Psoas muscle (tissue), 8 donors: ENCODE results near the gene MRPS25. TPM values are rescaled to one million over a fixed set of nuclear protein-coding genes. Genes with fewer than 3 reads are reported as not detected.

Source experiments
- ATAC-seq, 4 donors: fragments of 200-7000 bp; cut with Tn5 transposase; one replicate each; pipeline ENCODE4 v1.9.1; 2020; ENCODE audit warnings: moderate library complexity in 3 of 4, mild to moderate bottlenecking in 2 of 4
- DNase-seq, 2 donors: peaks; one replicate each; pipeline ENCODE4 v3.0.0-alpha.2; 2020
- H3K27ac ChIP-seq: fragments of 200-600 bp; one replicate; pipeline ENCODE4 v1.8.0; 2022
- H3K27me3 ChIP-seq, 3 donors: fragments of 200-600 bp in 1 of 3; one replicate each; pipeline versions ENCODE4 v1.6.1 to v1.8.0; 2013 to 2022; ENCODE audit warnings: low read length in 2 of 3, mild to moderate bottlenecking in 2 of 3, moderate library complexity in 1 of 3; ENCODE audit not compliant: insufficient read depth in 3 of 3
- H3K36me3 ChIP-seq, 2 donors: fragments of 200-600 bp in 1 of 2; one replicate each; pipeline versions ENCODE4 v1.6.1 to v1.8.0; 2013 to 2022; ENCODE audit warnings: low read depth in 1 of 2, mild to moderate bottlenecking in 1 of 2, moderate library complexity in 1 of 2; ENCODE audit not compliant: insufficient read depth in 1 of 2
- H3K4me1 ChIP-seq: fragments of 200-600 bp; one replicate; pipeline ENCODE4 v1.8.0; 2022
- H3K4me3 ChIP-seq: fragments of 200-600 bp; one replicate; pipeline ENCODE4 v1.8.0; 2022; ENCODE audit warnings: mild to moderate bottlenecking
- H3K9me3 ChIP-seq: fragments of 200-600 bp; one replicate; pipeline ENCODE4 v1.8.0; 2022
- WGBS, 3 donors: extraction: QIAGEN DNeasy Blood & Tissue Kit; methylation state at CpG; one replicate each; pipeline versions ENCODE4 v1.1.6 to v1.1.7; 2013; 5-methylcytosine and 5-hydroxymethylcytosine counted together
- intact Hi-C, 2 donors: fragments of 100-400 bp; cut with DNase I; formaldehyde crosslinking; loops; one replicate each; pipeline versions ENCODE4 v1.11.0 to v1.14.2; 2022
- polyA plus RNA-seq, 3 donors: library from polyadenylated mRNA; stranded (reverse); fragments of 200-250 nt; gene quantifications; one replicate each; pipeline ENCODE4 v1.2.3, GENCODE V29; 2013
- total RNA-seq, 4 donors: library from RNA; stranded (reverse); fragmentation: NEBNext Ultra II Directional in 2 of 4; extraction: Animal tissue kit (Norgen Biotek cat#: 25700) in 2 of 4; gene quantifications; one replicate each; pipeline versions ENCODE4 v1.2.1 to v1.2.4, GENCODE V29; 2021 to 2023
- TF ChIP-seq, protein P1 (sequence below): fragments of 200-600 bp; IDR thresholded peaks from one replicate; pipeline ENCODE4 v1.8.0; 2022; ENCODE audit warnings: antibody characterized with exemption
- donor health status: healthy with polysubstance abuse.
- donor health status: DM: no; HTN: no; CAD: no; lungs with moderate emphysema.
- donor health status: Bipolar disorder and iron deficiency.
- donor health status: healthy.
- donor health status: DM: yes; HTN: yes; CAD: no.
- donor health status: DM: no; HTN: no; CAD: no.
- donor health status: DM: no; HTN: no; CAD: no.
- donor health status: DM: yes; HTN: yes; CAD: no.

Gene MRPS25
- total and polyA plus RNA-seq, 7 donors, result 60.6 to 145 (median 74.2) TPM

DNA sequence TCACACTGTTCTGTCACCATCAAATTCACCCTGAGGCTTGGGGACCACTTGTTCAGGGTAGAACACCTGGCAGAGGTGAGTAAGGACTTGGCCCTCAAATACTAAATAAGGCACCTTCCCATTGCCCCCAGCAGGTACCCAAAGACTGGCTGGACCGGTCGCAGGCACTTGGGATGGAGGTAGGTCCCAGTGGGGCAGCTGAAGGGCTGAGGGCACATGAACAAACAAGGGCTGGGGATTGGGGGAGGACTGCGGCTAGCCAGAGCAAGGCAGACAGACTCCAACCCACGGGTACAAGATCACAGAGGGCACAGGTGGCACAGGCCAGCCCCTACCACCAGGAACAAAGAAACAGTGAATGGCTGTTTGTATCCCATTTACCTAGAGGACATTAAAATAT, 1.9 kb downstream of the MRPS25 start:
- DNase-seq (no peak), ATAC-seq (no peak)
- Histone ChIP-seq H3K27ac (peak overlapping the region; percentile 92), H3K4me3 (peak overlapping the region; percentile 93), H3K36me3 (peaks cover 0 to 22% of the 10 kb centered on the region in 2 donors), H3K9me3 (no peaks in the 10 kb centered on the region), H3K4me1 (peaks cover 13% of the 10 kb centered on the region), H3K27me3 (no peaks in the 10 kb centered on the region)
- WGBS, 3 donors, result 73 to 80% (median 75%) methylated on average over 4 of the region's 4 CpGs
- TF ChIP-seq, protein P1, sequence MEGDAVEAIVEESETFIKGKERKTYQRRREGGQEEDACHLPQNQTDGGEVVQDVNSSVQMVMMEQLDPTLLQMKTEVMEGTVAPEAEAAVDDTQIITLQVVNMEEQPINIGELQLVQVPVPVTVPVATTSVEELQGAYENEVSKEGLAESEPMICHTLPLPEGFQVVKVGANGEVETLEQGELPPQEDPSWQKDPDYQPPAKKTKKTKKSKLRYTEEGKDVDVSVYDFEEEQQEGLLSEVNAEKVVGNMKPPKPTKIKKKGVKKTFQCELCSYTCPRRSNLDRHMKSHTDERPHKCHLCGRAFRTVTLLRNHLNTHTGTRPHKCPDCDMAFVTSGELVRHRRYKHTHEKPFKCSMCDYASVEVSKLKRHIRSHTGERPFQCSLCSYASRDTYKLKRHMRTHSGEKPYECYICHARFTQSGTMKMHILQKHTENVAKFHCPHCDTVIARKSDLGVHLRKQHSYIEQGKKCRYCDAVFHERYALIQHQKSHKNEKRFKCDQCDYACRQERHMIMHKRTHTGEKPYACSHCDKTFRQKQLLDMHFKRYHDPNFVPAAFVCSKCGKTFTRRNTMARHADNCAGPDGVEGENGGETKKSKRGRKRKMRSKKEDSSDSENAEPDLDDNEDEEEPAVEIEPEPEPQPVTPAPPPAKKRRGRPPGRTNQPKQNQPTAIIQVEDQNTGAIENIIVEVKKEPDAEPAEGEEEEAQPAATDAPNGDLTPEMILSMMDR, result no peak
- intact Hi-C loops, result no loop called here

DNA sequence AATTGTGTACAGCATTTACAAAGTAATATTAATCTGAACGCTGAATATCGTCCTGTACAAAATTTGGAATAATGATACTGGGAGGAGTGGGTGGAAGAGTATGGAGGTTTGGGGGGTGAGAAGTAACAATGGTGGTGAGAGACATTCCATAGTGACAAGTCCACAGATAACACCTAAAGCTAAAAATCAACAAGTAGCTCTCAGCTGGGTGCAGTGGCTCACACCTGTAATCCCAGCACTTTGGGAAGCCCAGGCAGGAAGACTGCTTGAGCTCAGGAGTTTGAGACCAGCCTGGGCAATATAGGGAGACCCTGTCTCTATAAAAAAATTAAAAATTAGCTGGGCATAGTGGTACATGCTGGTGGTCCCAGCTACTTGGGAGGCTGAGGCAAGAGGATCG, 5.1 kb downstream of the MRPS25 start:
- DNase-seq, result no peak
- Histone ChIP-seq H3K4me3 (no peak overlapping the region), H3K36me3 (peaks cover 3 to 47% of the 10 kb centered on the region in 2 donors), H3K27me3 (no peaks in the 10 kb centered on the region), H3K27ac (no peak overlapping the region), H3K4me1 (peaks cover 13% of the 10 kb centered on the region), H3K9me3 (no peaks in the 10 kb centered on the region)
- 92 to 97% (median 97%) methylated on average over 3 of the region's 3 CpGs for WGBS, 3 donors
- intact Hi-C loops, result no loop called here
- TF ChIP-seq, protein P1, result no peak
- ATAC-seq, result no peak

DNA sequence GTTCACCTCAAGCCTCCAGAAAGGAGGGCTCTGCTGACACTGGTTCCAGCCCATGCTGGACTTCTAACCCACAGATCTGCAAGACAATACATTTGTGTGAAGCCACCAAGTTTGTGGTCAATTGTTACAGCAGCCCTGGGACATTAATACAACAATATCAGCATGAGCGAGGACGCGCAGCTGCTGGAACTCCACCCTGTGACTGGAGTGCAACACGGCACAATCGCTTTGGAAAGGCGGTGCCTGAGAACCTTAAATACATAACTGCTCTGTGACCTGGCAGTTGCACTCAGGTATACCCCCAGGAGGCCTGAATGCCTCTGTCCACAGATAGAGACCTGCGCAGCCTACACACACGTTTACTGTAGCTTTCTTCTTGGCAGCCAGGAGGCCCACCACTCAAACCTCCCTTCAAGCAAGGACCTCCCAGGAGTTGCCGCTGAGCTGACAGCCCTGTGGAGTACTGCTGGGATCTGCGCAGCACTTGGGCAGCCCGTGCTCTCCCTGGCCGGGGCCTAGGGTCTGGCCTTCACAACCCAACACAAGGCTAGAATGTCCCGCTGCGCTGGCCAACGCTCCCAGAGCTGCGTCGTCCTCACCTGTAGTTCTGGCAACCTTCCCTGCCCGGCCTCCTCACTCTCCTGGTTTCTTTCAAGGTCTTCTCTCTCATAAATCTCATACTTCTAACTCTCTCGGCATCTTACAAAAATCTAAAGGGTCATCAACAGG, 8.3 kb downstream of the MRPS25 start:
- H3K27me3 ChIP-seq, result no peaks in the 10 kb centered on the region
- 84 to 93% (median 91%) methylated on average over 19 of the region's 19 CpGs for WGBS, 3 donors

DNA sequence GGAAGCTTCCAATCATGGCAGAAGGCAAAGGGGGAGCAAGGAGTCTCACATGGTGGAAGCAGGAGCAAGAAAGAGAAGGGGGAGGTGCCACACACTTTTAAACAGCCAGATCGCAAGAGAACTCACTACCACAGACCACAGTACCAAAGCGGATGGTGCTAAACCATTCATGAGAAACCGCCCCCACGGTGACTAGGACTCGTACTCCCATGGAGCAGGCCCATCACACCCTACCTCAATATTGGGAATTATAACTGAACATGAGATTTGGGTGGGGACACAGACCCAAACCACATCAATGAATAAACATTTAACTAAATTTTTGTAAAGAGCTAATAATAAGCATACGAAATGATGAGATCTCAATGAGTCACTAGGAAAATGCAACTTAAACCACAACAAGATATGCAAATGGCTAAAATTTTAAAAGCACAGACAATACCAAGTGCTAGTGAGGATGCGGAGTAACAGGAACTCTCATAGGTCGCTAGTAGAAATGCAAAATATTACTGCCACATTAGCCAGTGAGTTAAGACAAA, 10.0 kb downstream of the MRPS25 start:
- Histone ChIP-seq H3K9me3 (no peaks in the 10 kb centered on the region), H3K36me3 (peaks cover 13 to 80% of the 10 kb centered on the region in 2 donors), H3K27me3 (no peaks in the 10 kb centered on the region), H3K27ac (no peak overlapping the region), H3K4me1 (no peaks in the 10 kb centered on the region), H3K4me3 (no peak overlapping the region)
- DNase-seq (no peak), ATAC-seq (no peak)
- WGBS, 3 donors, result 91 to 97% (median 94%) methylated on average over 8 of the region's 8 CpGs
- TF ChIP-seq, protein P1, result no peak
- intact Hi-C loops, result loop anchor here in 1 of 2 donors (10.0 kb wide), 2 partner anchors 130 to 400 kb away; partner anchors contain the start of gene CCDC174

More for the DNA sequence above, 8.3 kb downstream of the MRPS25 start:
- Histone ChIP-seq H3K4me1 (no peaks in the 10 kb centered on the region), H3K27ac (no peak overlapping the region), H3K36me3 (peaks cover 11 to 63% of the 10 kb centered on the region in 2 donors), H3K4me3 (no peak overlapping the region), H3K9me3 (no peaks in the 10 kb centered on the region)
- ATAC-seq (no peak), DNase-seq (no peak)
- intact Hi-C loops, result loop anchor here in 1 of 2 donors (10.0 kb wide), 2 partner anchors 132 to 402 kb away; partner anchors contain the start of gene CCDC174
- TF ChIP-seq, protein P1, result no peak
